ENCODE data around the gene PPP1R3F.
A peak's percentile ranks its signal among the peaks of the same experiment; 100 is the strongest.
"Not testable (repeated sequence)": the region's sequence is repeated elsewhere in the genome, so short reads cannot be mapped to it uniquely, and the experiment has no call there.

Gene PPP1R3F

GRCh38 chrX:49322266-49322665 lies 52.7 kb downstream of the PPP1R3F start:
- not testable (repeated sequence) for DNase-seq

DNA sequence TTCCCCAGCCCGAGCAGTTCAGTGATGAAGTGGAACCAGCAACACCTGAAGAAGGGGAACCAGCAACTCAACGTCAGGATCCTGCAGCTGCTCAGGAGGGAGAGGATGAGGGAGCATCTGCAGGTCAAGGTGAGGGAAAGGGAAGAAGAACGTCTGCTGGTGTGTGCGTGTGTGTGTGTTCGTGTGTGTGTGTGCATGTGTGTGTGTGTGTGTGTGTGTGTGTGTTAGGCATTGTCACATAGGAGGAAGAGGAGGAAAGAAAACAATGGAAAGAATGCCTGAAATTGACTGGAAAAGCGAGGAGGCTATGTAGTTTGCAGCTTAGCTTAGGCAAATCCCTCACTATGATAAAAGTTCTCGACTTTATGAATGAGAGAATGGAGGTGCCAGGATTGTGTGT lies 54.1 kb downstream of the PPP1R3F start:
- DNase-seq = not testable (repeated sequence)

GRCh38 chrX:49330421-49330820 lies 60.8 kb downstream of the PPP1R3F start:
- DNase-seq = not testable (repeated sequence)

DNA sequence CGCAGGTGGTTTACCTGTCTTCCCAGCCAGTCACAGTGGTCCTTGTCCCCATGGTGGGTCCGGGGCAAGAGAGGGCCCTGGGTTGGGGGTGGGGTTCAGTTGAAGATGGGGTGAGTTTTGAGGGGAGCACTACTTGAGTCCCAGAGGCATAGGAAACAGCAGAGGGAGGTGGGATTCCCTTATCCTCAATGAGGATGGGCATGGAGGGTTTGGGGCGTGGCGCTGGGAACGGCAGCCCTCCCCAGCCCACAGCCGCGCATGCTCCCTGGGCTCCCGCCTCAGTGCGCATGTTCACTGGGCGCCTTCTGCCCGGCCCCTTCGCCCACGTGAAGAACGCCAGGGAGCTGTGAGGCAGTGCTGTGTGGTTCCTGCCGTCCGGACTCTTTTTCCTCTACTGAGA lies 61.7 kb downstream of the PPP1R3F start, which contains the start of gene GAGE13:
GAGE13 (plus strand) TSS at position 301 of the 400 bp plus-strand sequence. CDS start 1,156 bp downstream, outside the sequence.
- DNase-seq = not testable (repeated sequence)

DNA sequence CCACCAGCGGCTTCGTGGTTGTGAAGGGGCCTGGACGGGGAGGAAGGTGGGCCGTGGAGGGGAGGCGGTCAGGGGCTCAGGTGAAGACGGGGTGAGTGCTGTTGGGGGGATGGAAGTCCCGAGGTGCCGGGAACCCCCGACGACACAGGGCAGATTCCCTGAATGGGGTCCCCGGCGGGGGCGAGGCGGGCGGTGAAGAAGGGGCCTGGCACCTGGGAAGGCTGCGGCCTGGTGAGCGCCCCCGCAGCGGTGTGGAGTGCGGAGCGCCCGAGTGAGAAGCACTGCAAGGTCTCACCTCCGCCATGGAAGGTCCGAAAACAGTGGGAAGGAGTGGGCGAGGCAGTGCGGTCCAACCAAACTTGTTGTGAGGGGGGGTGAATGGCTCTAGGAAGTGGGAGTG lies 62.2 kb downstream of the PPP1R3F start:
- DNase-seq = peak in 1 of 5 experiments; percentile 13
